Measurements from ENCODE around the gene RPS6KA3. TPM values are rescaled to one million over a fixed set of nuclear protein-coding genes. Genes with fewer than 3 reads are reported as not detected.

Gene RPS6KA3
- total and polyA plus RNA-seq, 2 of the 8 experiments (the other 6 are each of a cell fraction or from before 2014, with no cell fraction given): 7.1 to 13.0 TPM

DNA sequence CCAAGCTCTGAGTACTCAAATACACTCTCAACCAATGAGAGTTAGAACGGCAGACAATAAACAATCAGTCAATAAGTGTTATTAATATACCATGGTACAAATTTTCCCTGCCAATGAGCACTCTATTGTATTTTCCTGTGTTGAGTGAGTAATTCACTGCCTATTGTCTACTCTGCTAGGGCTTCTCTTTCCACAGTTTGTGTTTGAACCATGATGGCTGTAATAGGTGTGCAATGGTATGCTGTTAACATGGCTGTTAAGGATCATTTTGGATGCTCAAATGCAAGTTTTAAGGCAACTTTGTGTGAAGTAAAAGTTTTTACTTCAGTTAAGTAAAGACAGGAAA is 41.2 kb downstream of the RPS6KA3 start:
- POLR2A ChIA-PET (ENCODE audit: partially characterized antibody): no interaction called here
- no peak overlapping the region for H3K23ac ChIP-seq (ENCODE audit: insufficient read length)
- H3K4me1 ChIP-seq (replicated peaks in 1 of 4; ENCODE audit: control insufficient read depth in 3 of 4, insufficient read depth in 4 of 4, low read length in 3 of 4): no peaks in the 10 kb centered on the region; a peak in 1 of 7 replicates
- H3K56ac ChIP-seq (replicated peaks; ENCODE audit: insufficient read length, low read depth, low read length): no peak overlapping the region
- no peak overlapping the region for H3K4me2 ChIP-seq (ENCODE audit: insufficient read depth in 1 of 2, low read depth in 2 of 2, low read length in 2 of 2)
- no peak overlapping the region for H2BK20ac ChIP-seq (ENCODE audit: low read length)
- H3K23me2 ChIP-seq (ENCODE audit: low read depth, low read length): no peaks in the 10 kb centered on the region
- no peak overlapping the region for H3K14ac ChIP-seq (ENCODE audit: insufficient read length)
- H3K79me1 ChIP-seq (ENCODE audit: low read depth, low read length): no peaks in the 10 kb centered on the region
- no peaks in the 10 kb centered on the region for H3K79me2 ChIP-seq (ENCODE audit: control insufficient read depth in 1 of 2, insufficient read depth in 2 of 2, low read length in 2 of 2)
- no peak overlapping the region for H3K4ac ChIP-seq (replicated peaks; ENCODE audit: insufficient read length, low read depth, low read length)
- H2BK15ac ChIP-seq (ENCODE audit: low read length): no peak overlapping the region
- FAIRE-seq (no peak), DNase-seq (ENCODE audit: low read depth in 1 of 2, low spot score in 2 of 2) (no peak)
- WGBS, 2 experiments (ENCODE audit: extremely low coverage in 1 of 2, insufficient coverage in 1 of 2, insufficient read length in 1 of 2, insufficient replicate concordance in 2 of 2, low coverage in 1 of 2, low lambda C conversion rate in 2 of 2, missing lambda C conversion rate in 1 of 2): 92% methylated on average over 1 of the region's 1 CpG; no CpG with 5 or more reads in 1 of the 2 experiments
- H3K9ac ChIP-seq (replicated peaks in 1 of 4; ENCODE audit: extremely low read depth in 1 of 4, low read depth in 3 of 4, low read length in 3 of 4): no peak overlapping the region
- H3K9me3 ChIP-seq (ENCODE audit: insufficient read depth in 2 of 2, low read depth in 1 of 2, low read length in 1 of 2): no peaks in the 10 kb centered on the region
- H2AFZ ChIP-seq (ENCODE audit: low read length): no peak overlapping the region
- no peak overlapping the region for H2AK5ac ChIP-seq (ENCODE audit: low read depth, low read length)
- H3K4me3 ChIP-seq (ENCODE audit: extremely low read depth in 1 of 4, insufficient read depth in 2 of 4, low read depth in 3 of 4, low read length in 4 of 4): no peak overlapping the region
- H4K5ac ChIP-seq (ENCODE audit: insufficient read length, low read depth, low read length): no peak overlapping the region
- H3K36me3 ChIP-seq (ENCODE audit: control insufficient read depth in 2 of 4, insufficient read depth in 4 of 4, low read length in 3 of 4): no peaks in the 10 kb centered on the region
- CTCF ChIA-PET (ENCODE audit: partially characterized antibody): no interaction called here
- no peak overlapping the region for H3K27ac ChIP-seq (ENCODE audit: low read depth, low read length)
- no peaks in the 10 kb centered on the region for H3K27me3 ChIP-seq (replicated peaks in 1 of 4; ENCODE audit: control insufficient read depth in 3 of 4, extremely low read depth in 1 of 4, insufficient read depth in 3 of 4, low read length in 3 of 4)
- H3K18ac ChIP-seq (ENCODE audit: extremely low read depth, low read length): no peak overlapping the region
- H4K91ac ChIP-seq (replicated peaks; ENCODE audit: insufficient read length, low read length): no peak overlapping the region
- H4K20me1 ChIP-seq (replicated peaks in 1 of 2; ENCODE audit: control insufficient read depth in 1 of 2, insufficient read depth in 2 of 2, low read length in 2 of 2): no peaks in the 10 kb centered on the region
- TF ChIP-seq KDM5A (IDR thresholded peaks at IDR 0.05; ENCODE audit: low read length) (no peak), SIRT6 (IDR thresholded peaks at IDR 0.05; ENCODE audit: low read length) (no peak), ZNF274 (IDR thresholded peaks at IDR 0.05; ENCODE audit: borderline replicate concordance, extremely low read depth, low read length) (no peak), BACH1 (IDR thresholded peaks at IDR 0.05; ENCODE audit: low read length) (no peak), RFX5 (IDR thresholded peaks at IDR 0.05; ENCODE audit: borderline replicate concordance, low read depth, low read length) (no peak)
- TF ChIP-seq, protein P1, sequence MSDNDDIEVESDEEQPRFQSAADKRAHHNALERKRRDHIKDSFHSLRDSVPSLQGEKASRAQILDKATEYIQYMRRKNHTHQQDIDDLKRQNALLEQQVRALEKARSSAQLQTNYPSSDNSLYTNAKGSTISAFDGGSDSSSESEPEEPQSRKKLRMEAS (IDR thresholded peaks at IDR 0.05): no peak
- H2BK12ac ChIP-seq (ENCODE audit: low read depth, low read length): no peak overlapping the region
- no peak overlapping the region for H2BK120ac ChIP-seq (replicated peaks; ENCODE audit: low read depth, low read length)
- H4K8ac ChIP-seq (ENCODE audit: extremely low read depth, insufficient read depth, low read length): no peak overlapping the region
- no peak overlapping the region for H2BK5ac ChIP-seq (ENCODE audit: low read depth, low read length)
